Type B pancreatic cell (in vitro differentiated cells): ENCODE measurements around the gene TRABD2A. TPM values are rescaled to one million over a fixed set of nuclear protein-coding genes. Genes with fewer than 3 reads are reported as not detected.
A peak's percentile ranks its signal among the peaks of the same experiment; 100 is the strongest.

Source experiments
- DNase-seq: peaks from one replicate; pipeline ENCODE4 v3.0.0; 2021; ENCODE audit warnings: mixed read lengths; ENCODE audit not compliant: unreplicated experiment; ENCODE audit errors: extremely low spot score
- H3K27ac Mint-ChIP-seq: 2 replicates; pipeline ENCODE4 v1.8.0; 2021; ENCODE audit warnings: mild to moderate bottlenecking, mixed read lengths
- H3K27me3 Mint-ChIP-seq: 2 replicates; pipeline ENCODE4 v1.8.0; 2021; ENCODE audit warnings: mixed read lengths
- H3K36me3 Mint-ChIP-seq: 2 replicates; pipeline ENCODE4 v1.8.0; 2021; ENCODE audit warnings: mixed read lengths
- H3K4me1 Mint-ChIP-seq: one replicate; pipeline ENCODE4 v1.8.0; 2021; ENCODE audit warnings: mixed read lengths; ENCODE audit not compliant: unreplicated experiment
- H3K4me3 Mint-ChIP-seq: 2 replicates; pipeline ENCODE4 v1.8.0; 2021; ENCODE audit warnings: mild to moderate bottlenecking, mixed read lengths
- H3K9me3 Mint-ChIP-seq: 2 replicates; pipeline ENCODE4 v1.8.0; 2021; ENCODE audit warnings: mixed read lengths
- CTCF ChIP-seq: fragments of 200-600 bp; sonication (generic); conservative IDR thresholded peaks from 2 replicates; pipeline ENCODE4 v1.5.0; 2021; ENCODE audit warnings: antibody characterized with exemption, mild to moderate bottlenecking
- long read RNA-seq: library from polyadenylated mRNA; unstranded; transcript quantifications from one replicate; pipeline ENCODE4 v2.0.0, GENCODE V29; 2020
- total RNA-seq: library from RNA; stranded (reverse); gene quantifications from 2 replicates; pipeline ENCODE4 v1.2.1, GENCODE V29; 2021; ENCODE audit warnings: low replicate concordance

Gene TRABD2A
- total RNA-seq: 2.1 and 3.3 TPM in 2 replicates
- long read RNA-seq, partial matches to known transcripts: 0 of 2 reads
- long read RNA-seq, other reads (novel, unspliced or antisense): 0 of 2 reads

GRCh38 chr2:84880645-84881521, at the start of gene TRABD2A:
Gene TRABD2A, minus strand, starts transcription at chr2:84881084. Its CDS starts 45 bp downstream, at chr2:84881039.
- no peaks in the 10 kb centered on the region for H3K9me3 Mint-ChIP-seq
- DNase-seq: no peak
- H3K4me1 Mint-ChIP-seq: peaks cover 30% of the 10 kb centered on the region
- H3K27me3 Mint-ChIP-seq: peaks cover 96% of the 10 kb centered on the region
- peak within 1 kb of the TSS; percentile 36 for H3K27ac Mint-ChIP-seq
- H3K4me3 Mint-ChIP-seq: peak within 1 kb of the TSS; percentile 90
- TF ChIP-seq CTCF: no peak
- H3K36me3 Mint-ChIP-seq: no peaks in the 10 kb centered on the region

GRCh38 chr2:84927275-84927627, 46.4 kb upstream of the TRABD2A start:
- H3K4me3 Mint-ChIP-seq: no peak overlapping the region
- H3K27me3 Mint-ChIP-seq: peaks cover 8% of the 10 kb centered on the region
- H3K4me1 Mint-ChIP-seq: peaks cover 11% of the 10 kb centered on the region
- no peak for DNase-seq
- peak; percentile 18 for TF ChIP-seq CTCF
- no peaks in the 10 kb centered on the region for H3K9me3 Mint-ChIP-seq
- H3K27ac Mint-ChIP-seq: no peak overlapping the region
- H3K36me3 Mint-ChIP-seq: no peaks in the 10 kb centered on the region

GRCh38 chr2:84925724-84926376, 45.0 kb upstream of the TRABD2A start:
- H3K4me3 Mint-ChIP-seq: peak overlapping the region; percentile 86
- peak; percentile 99 for TF ChIP-seq CTCF
- DNase-seq: peak; percentile 94
- H3K27me3 Mint-ChIP-seq: peaks cover 8% of the 10 kb centered on the region
- no peaks in the 10 kb centered on the region for H3K9me3 Mint-ChIP-seq
- no peaks in the 10 kb centered on the region for H3K36me3 Mint-ChIP-seq
- H3K4me1 Mint-ChIP-seq: peaks cover 11% of the 10 kb centered on the region
- peak overlapping the region; percentile 57 for H3K27ac Mint-ChIP-seq

GRCh38 chr2:84925336-84925723, 44.4 kb upstream of the TRABD2A start:
- DNase-seq: no peak
- peaks cover 8% of the 10 kb centered on the region for H3K27me3 Mint-ChIP-seq
- no peak for TF ChIP-seq CTCF
- H3K9me3 Mint-ChIP-seq: no peaks in the 10 kb centered on the region
- peak overlapping the region; percentile 86 for H3K4me3 Mint-ChIP-seq
- H3K36me3 Mint-ChIP-seq: no peaks in the 10 kb centered on the region
- peaks cover 11% of the 10 kb centered on the region for H3K4me1 Mint-ChIP-seq
- no peak overlapping the region for H3K27ac Mint-ChIP-seq

- no peaks in the 10 kb centered on the region for H3K36me3 Mint-ChIP-seq
- H3K27ac Mint-ChIP-seq: no peak overlapping the region
- peaks cover 15% of the 10 kb centered on the region for H3K4me1 Mint-ChIP-seq
- DNase-seq: no peak
- H3K9me3 Mint-ChIP-seq: no peaks in the 10 kb centered on the region
- H3K27me3 Mint-ChIP-seq: peaks cover 8% of the 10 kb centered on the region
- no peak overlapping the region for H3K4me3 Mint-ChIP-seq
- no peak for TF ChIP-seq CTCF
Measured at GRCh38 chr2:84924173-84925106, 43.6 kb upstream of the TRABD2A start.
